HG02870 (cell line): Measurements from ENCODE around the gene PDZRN4.
"Not testable (repeated sequence)": the region's sequence is repeated elsewhere in the genome, so short reads cannot be mapped to it uniquely, and the experiment has no call there.

ENCODE experiments used
- ATAC-seq: cut with Tn5 transposase; IDR thresholded peaks from one replicate; pipeline ENCODE4 v1.9.1; 2021; ENCODE audit warnings: mild to moderate bottlenecking, moderate library complexity; ENCODE audit not compliant: unreplicated experiment

PDZRN4 gene

GRCh38 chr12:41612892-41613557, 424.9 kb downstream of the PDZRN4 start:
- no peak for ATAC-seq

- not testable (repeated sequence) for ATAC-seq
Measured at GRCh38 chr12:41615174-41615573, 427.1 kb downstream of the PDZRN4 start.

GRCh38 chr12:41619705-41620104, 431.6 kb downstream of the PDZRN4 start:
- no peak for ATAC-seq

- no peak for ATAC-seq
Measured at GRCh38 chr12:41621291-41621690, 433.2 kb downstream of the PDZRN4 start.
